NCI-H446 (cell line): ENCODE results near the gene TNKS1BP1.

Experiments used
- DNase-seq, 2 experiments: peaks; one replicate each; lab custom pipeline; 2025; lab: John Stamatoyannopoulos, UW

TNKS1BP1 gene

GRCh38 chr11:57327721-57328120, 3.0 kb upstream of the TNKS1BP1 start:
- no peak for DNase-seq

- DNase-seq = no peak
Observed at GRCh38 chr11:57325735-57326048, 940 bp upstream of the TNKS1BP1 start.

DNA sequence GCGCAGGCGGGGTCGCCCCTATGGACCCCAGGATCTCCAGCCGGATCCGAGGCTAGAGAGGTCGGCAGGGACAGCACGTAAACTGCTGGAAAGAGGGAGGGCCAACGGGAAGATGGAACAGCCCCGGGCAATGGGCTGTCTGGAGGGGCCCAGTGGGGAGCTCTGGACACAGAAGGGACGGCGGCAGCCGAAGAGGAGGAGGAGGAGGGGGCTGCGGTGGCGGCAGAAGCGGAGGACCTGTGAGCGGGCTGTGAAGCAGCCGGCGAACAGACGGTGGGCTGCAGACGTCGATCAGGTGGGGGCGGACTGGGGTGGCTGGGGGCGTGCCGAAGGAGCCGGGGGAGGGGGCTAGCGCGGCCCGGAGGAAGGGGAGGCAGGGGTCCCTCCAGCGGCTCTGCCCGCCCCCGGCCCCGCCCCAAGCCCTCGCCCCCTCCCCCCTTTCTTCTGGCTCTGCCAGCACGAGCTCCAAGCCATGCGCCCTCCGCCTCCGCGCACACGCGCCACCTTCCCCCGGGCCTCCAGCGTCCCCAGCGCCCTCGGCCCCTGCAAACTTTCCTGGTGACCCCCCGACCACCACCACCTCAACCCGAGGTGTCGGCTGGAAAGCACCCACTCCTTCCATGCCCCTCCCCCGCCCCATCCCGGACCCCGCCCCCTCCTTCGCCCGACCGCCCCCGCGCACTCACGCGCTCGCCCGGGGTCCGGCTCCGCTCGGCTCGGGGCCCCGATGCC, 432 bp downstream of the TNKS1BP1 start:
- peak in 1 of 2 experiments; percentile 67 for DNase-seq

DNA sequence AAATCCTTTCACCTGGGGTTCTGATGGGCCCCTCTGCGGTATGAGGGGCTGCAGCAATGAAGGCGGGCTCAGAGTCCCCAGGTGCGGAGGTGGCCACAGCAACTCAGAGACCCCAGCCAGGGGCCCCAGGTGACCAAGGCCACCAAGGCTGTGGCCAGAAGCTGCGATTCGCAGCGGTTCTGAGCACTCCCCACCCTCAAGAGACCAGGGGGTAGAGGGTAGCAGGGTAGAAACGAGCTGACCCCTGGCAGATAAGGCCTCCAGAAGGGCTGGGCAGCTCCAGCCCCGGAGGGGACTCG, 948 bp downstream of the TNKS1BP1 start:
- no peak for DNase-seq

GRCh38 chr11:57323167-57323854, 1.4 kb downstream of the TNKS1BP1 start:
- peak in 1 of 2 experiments; percentile 40 for DNase-seq

DNA sequence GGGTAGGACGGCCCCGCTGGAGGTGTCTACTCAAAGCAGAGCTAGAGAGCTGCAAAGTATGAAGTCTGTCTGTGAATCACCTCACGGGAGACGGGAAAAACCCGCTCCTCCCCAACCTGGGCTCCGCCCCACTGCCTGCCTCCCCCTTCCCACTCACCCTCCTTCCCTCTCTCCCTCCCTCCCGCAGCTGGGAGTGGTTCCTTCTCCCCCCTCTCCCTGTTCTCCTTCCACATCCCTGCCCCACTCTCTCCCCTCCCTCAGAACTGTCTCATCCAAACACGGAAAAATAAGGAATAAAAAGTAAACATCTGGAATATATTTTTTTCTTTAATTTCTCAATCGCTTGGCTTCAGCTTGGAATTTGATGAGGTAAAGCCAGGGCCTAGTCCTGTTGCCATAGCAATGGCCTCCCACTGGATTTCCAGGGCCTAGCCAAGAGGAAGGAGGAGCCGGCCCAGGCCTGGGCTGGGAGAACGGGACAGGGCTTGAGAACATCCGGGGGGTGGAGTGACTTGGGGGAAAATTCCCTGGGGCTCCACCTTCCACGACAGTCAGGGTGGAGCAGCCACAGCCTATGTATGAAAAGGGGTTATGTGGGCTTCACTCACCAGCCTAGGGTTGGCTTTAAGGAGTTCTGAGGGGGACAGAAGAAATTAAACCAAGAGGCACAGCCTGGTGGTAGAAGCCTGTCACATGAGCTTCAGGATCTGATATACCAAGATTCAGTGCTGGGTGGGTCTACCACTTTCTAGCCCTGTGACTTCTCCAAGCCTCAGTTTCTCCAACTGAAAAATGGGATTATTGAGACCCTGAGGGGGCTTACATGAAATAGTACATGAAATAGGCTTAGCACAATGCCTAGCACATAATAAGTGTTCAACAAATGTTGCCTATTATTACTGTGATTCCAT, 2.2 kb downstream of the TNKS1BP1 start:
- DNase-seq = peak; percentile 80 to 90

DNA sequence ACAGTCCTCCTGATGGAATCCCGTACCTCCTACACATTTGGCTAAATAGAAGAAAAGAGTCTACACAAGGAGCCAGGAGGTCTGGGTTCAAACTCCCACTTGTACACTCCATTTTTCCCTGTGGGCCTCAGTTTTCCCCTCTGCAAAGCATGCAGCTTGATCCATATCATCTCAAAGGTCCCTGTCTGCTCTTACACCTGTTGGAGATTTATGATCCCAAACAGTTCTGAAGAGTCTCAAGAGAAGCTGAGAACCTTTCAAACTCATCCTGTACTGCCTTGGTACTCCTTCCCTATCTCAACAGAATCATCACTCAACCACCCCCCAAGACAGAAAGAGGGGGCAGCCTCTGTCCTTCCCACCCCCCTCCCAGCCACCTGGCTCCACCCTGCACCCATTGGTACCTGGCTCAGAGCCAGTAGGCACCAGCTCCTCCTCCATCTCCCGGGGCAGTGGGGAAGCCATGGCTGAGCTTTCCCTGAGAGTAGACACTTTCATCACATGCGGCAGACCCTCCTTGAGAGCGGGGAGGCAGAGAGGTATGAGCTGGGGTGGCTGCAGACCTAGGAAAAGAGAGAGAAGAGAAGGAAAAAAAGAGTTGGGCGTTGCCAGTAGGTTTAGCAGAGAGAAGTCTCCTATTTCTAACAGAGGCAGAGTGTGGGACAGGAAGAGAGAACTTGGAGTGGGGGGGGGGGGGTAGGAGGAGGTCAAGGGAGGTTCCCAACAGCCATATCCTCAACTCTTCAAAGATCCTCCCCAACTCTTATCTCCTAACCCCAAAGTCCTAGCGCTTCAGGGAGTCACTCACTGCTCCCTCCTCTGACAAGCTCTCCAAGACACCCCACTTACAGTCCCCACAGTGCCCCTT, 3.1 kb downstream of the TNKS1BP1 start:
- DNase-seq = no peak

GRCh38 chr11:57320719-57321387, 3.9 kb downstream of the TNKS1BP1 start:
- DNase-seq = no peak

DNA sequence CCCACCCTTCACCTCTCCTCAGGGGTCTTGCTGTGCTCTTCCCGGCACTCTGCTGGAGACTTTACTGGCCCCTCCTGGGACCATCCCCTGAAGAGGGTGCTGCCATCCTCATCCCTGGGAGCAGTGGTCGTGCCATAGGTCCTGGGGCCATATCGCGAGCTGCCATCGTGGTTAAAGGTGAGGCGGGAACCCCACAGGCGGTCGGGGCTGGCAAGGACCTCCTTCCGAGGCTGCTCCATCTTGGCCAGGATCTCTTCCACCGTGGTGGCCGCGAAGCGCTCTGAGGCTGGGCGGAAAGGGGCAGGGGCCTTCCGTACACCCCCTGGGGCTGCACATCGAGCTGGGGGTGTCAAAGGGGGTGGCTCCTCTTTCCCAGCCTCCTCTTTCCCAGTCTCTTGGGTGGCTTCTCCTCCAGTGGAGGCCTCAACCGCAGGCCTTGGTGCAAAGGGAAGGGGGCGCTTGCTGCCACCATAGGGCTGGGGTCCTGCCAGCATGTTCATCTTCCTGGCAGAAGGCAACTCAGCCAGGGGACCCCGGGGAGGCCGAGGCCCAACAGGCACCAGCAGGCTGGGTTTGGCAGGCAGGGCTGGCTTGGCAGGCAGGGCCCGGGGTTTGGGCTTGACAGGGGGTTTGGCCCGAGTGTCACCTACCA, 4.6 kb downstream of the TNKS1BP1 start:
- peak in 1 of 2 experiments; percentile 13 for DNase-seq

DNA sequence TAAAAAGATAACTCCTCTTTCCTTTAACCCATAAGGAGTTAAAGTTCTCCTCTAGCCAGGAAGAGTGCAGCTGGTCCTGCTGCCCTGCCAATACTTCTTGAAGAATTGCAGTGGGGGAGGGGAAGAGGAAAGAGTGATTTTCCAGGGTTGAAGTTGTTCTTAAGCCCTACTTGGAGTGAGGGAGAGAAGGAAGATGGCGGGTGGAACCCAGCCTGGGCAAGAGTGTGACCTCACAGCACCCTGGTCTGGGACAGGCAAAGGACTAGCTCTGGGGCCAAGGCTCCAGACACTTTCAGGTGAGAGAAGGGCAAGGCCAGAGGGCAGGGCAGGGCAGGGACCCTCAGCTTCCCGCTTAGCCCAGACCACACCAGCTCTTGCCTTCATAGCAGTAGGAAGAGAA, 6.6 kb downstream of the TNKS1BP1 start:
- DNase-seq = peak in 1 of 2 experiments; percentile 46

- DNase-seq = no peak
Observed at GRCh38 chr11:57316017-57316416, 8.7 kb downstream of the TNKS1BP1 start.

DNA sequence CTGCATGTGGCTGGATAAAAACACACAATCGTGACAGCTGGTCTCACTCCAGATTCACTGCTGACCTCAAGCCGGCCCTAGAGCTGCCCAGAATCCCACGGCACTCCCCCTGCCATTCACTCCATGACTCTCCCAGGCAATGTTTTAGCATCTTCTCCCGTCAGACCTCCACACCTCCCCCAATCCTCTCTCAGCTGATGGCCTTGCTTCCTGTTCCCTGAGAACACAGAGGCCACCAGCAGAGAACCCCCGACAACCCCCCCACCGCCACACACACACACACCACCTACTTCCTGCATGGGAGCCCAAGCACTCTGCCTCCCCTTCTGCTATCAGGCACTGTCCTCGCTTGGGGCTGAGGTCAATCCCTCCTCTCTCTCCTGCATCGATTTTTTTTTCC, 9.3 kb downstream of the TNKS1BP1 start:
- no peak for DNase-seq

DNA sequence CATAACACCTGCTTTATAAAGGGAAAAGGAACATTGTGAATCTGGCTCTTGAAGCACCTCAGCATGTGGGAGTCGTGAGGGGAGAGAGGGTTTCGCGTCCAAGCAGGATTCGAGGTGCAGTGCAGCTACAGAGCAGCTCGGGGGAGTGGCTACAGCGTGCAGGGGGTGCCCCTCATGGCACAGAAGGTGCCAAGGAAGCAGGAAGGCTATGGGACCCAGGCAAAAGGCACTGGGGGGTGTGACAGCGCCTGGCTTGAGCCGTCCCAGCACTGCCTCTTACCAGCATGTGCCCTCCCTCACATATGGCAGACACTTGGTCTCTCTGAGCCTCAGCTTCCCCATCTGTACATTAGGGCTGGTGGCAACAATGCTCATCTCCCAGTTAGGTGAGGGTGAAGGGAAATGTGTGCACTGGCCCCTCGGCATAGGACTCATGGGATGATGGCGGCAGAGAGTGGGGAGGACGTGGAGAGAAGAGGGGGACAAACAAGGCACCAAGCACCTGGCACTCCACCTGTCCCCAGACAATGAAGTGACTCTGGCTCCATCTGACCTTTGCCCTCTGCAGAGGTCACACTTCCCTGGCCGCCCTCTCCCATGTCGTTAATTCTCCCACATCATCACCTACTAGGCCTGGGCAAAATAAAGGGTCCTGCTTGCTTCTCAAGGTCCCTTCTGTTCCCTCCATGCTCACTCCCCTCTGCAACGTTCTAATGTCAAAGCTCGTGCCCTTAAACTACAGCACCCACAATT, 10.4 kb downstream of the TNKS1BP1 start:
- DNase-seq = no peak

GRCh38 chr11:57313788-57314135, 11.0 kb downstream of the TNKS1BP1 start:
- DNase-seq = no peak

DNA sequence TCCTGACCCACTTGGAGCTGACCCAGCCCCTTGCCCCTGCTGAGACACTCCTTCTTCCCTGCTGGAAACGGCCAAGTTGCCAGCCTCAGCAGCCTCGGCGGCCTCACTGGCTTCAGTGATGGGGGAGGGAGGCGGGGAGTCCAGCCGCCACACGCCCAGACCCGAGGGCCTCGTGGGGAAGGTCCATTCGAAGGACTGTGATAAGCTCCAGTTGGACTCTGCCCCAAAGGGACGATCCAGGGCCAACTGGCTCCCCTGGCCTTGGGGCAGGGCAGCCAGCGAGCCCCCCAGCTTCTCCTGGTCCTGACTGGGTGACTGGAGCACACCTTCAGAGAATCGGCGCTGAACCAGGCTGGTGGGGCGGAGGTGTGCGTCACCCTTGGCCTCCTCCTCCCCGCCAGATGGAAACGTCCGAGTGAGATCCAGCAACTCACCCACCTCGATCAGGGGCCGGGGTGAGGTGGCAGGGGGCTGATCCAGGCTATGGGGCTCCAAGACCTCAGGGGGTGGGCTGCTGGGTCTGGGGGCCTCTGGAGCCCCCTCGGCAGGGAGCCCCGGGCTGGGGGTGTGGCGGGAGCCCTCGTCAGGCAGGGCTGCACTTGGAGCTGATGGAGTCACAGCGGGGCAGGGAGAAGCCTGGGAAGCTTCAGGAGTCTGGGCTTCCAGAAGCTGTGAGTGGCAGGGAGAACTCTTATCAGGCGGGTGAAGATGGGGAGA, 11.5 kb downstream of the TNKS1BP1 start:
- no peak for DNase-seq

DNA sequence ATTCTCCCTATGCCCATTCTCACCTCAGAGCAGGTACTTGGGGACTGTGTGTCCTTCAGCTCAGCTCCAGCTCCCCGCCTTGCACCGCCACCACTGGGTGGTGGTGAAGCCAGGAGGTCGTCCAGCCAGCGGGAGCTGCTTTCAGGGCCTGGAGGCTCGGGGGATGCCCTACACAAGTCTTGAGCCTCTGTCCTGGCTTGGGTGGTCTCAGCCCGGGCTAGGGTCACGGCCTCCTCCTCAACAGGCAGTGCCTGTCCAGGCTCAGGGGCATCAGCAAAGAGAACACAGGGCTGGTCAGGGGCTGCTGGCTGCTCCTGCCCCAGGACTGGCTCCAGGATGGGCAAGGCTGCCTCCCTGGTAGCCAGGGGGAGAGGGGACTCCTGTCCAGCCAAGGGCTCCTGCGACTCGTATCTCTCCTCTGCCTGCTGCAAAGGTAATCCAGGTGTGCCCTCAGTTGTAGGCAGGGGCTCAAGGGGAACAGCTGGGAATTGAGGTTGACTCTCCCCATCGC, 12.2 kb downstream of the TNKS1BP1 start:
- no peak for DNase-seq

- peak; percentile 89 to 95 for DNase-seq
Observed at GRCh38 chr11:57311109-57311936, 13.4 kb downstream of the TNKS1BP1 start.

DNA sequence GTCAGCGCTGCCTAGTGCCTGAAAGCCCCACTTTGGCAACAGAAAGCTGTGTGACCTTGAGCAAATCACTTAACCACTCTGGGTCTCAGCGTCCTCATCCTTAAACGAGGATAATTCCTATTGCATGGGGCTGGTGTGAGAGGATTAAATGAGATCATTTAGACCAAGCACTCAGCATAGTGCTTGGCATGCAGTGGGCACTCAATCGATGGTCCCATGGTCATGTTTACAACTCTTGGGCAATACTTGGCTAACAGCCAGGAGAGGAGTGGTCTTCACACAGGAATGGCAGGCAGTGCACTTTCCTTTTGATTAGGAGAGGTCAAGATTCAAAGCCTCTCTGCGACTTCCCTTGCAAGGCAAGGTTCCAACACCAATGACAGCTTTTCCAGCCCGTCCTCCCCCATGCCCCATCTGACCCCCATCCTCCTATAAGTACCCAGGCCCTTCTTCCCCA, 14.1 kb downstream of the TNKS1BP1 start:
- DNase-seq = peak in 1 of 2 experiments; percentile 59
